HG02870 (cell line): ENCODE data around the gene CPED1.
"Not testable (repeated sequence)": the region's sequence is repeated elsewhere in the genome, so short reads cannot be mapped to it uniquely, and the experiment has no call there.

Source experiments
- ATAC-seq: cut with Tn5 transposase; IDR thresholded peaks from one replicate; pipeline ENCODE4 v1.9.1; 2021; ENCODE audit warnings: mild to moderate bottlenecking, moderate library complexity; ENCODE audit not compliant: unreplicated experiment

Gene CPED1

GRCh38 chr7:120996333-120996987, 7.9 kb downstream of the CPED1 start:
- no peak for ATAC-seq

GRCh38 chr7:120996988-120997345, 8.5 kb downstream of the CPED1 start:
- ATAC-seq: no peak

GRCh38 chr7:120997882-120998474, 9.5 kb downstream of the CPED1 start:
- no peak for ATAC-seq

GRCh38 chr7:120998520-120998919, 10.0 kb downstream of the CPED1 start:
- no peak for ATAC-seq

GRCh38 chr7:120998996-120999565, 10.6 kb downstream of the CPED1 start:
- no peak for ATAC-seq

- no peak for ATAC-seq
These were observed 11.8 kb downstream of the CPED1 start for GRCh38 chr7:121000081-121000983.

- no peak for ATAC-seq
These were observed 12.9 kb downstream of the CPED1 start for GRCh38 chr7:121001234-121001906.

- no peak for ATAC-seq
These were observed 13.7 kb downstream of the CPED1 start for GRCh38 chr7:121002048-121002756.

GRCh38 chr7:121002757-121003200, 14.3 kb downstream of the CPED1 start:
- no peak for ATAC-seq

- ATAC-seq: no peak
These were observed 15.6 kb downstream of the CPED1 start for GRCh38 chr7:121003986-121004685.

- ATAC-seq: not testable (repeated sequence)
These were observed 16.5 kb downstream of the CPED1 start for GRCh38 chr7:121005058-121005457.

- ATAC-seq: no peak
These were observed 17.6 kb downstream of the CPED1 start for GRCh38 chr7:121005996-121006584.

- no peak for ATAC-seq
These were observed 18.3 kb downstream of the CPED1 start for GRCh38 chr7:121006711-121007315.

GRCh38 chr7:121008816-121009215, 20.3 kb downstream of the CPED1 start:
- ATAC-seq: no peak

GRCh38 chr7:121011401-121011800, 22.9 kb downstream of the CPED1 start:
- no peak for ATAC-seq

GRCh38 chr7:121012170-121012874, 23.8 kb downstream of the CPED1 start:
- no peak for ATAC-seq

- no peak for ATAC-seq
These were observed 24.4 kb downstream of the CPED1 start for GRCh38 chr7:121012919-121013318.

- no peak for ATAC-seq
These were observed 27.0 kb downstream of the CPED1 start for GRCh38 chr7:121015560-121015959.
